Breast epithelium (tissue), 3 donors: ENCODE data around the gene ZBTB43.

ENCODE experiments used
- POLR2AphosphoS5 ChIP-seq, 3 donors: sonication (generic); formaldehyde crosslinking; IDR thresholded peaks; one replicate each; pipeline ENCODE4 v1.6.1; 2017; ENCODE audit warnings: antibody characterized with exemption in 3 of 3
- TF ChIP-seq, protein P1 (sequence below), 3 donors: fragments of 450-650 bp; IDR thresholded peaks; one replicate each; pipeline ENCODE4 v1.5.1; 2016 to 2017; ENCODE audit warnings: antibody characterized with exemption in 3 of 3, mild to moderate bottlenecking in 3 of 3, moderate library complexity in 3 of 3

DNA sequence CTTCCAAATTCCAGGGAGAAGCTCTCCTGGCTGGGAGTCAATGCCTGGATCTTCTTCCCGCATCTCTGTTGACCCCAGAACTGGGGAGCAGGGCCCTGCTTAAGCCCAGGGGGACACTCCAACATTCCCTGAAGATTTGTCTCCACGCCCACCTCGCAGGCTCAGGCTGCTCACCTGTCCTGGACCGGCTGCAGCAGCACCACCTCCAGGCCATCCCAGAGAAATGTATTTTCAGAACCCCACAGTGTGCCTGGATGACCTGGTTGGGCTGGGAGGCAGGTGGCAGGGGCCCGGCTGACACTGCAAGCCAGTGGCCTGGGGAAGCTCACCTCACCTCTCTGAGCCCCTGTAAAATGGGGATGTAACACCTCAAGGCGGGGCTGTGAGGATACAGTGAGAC, 27.1 kb upstream of the ZBTB43 start:
- TF ChIP-seq POLR2AphosphoS5 (IDR thresholded peaks at IDR 0.05) = no peak
- TF ChIP-seq, protein P1, sequence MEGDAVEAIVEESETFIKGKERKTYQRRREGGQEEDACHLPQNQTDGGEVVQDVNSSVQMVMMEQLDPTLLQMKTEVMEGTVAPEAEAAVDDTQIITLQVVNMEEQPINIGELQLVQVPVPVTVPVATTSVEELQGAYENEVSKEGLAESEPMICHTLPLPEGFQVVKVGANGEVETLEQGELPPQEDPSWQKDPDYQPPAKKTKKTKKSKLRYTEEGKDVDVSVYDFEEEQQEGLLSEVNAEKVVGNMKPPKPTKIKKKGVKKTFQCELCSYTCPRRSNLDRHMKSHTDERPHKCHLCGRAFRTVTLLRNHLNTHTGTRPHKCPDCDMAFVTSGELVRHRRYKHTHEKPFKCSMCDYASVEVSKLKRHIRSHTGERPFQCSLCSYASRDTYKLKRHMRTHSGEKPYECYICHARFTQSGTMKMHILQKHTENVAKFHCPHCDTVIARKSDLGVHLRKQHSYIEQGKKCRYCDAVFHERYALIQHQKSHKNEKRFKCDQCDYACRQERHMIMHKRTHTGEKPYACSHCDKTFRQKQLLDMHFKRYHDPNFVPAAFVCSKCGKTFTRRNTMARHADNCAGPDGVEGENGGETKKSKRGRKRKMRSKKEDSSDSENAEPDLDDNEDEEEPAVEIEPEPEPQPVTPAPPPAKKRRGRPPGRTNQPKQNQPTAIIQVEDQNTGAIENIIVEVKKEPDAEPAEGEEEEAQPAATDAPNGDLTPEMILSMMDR (IDR thresholded peaks at IDR 0.05) = peak in 1 of 3 donors; percentile 20
